A204.1 (cell line): ENCODE results near the gene CNIH3.

Experiments used
- FAIRE-seq: peaks from 2 replicates; lab custom pipeline; 2012; peaks lifted over from hg19 to GRCh38; lab: Jason Lieb, UNC

The CNIH3 gene

DNA sequence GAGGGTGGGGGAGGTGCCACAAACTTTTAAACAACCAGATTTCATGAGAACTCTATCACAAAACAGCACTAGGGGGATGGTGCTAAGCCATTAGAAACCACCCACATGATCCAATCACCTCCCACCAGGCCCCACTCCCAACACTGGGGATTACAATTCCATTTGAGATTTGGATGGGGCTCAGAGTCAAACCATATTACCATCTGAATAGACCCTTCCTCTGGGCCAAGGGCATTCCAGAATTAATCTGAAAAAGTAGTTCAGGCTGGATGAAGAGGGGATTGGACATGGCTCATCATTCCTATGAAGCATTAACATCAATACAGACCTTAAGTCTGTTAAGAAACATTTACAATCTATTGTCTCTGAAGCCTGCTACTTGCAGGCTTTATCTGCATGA lies 163.4 kb downstream of the CNIH3 start:
- FAIRE-seq = no peak

DNA sequence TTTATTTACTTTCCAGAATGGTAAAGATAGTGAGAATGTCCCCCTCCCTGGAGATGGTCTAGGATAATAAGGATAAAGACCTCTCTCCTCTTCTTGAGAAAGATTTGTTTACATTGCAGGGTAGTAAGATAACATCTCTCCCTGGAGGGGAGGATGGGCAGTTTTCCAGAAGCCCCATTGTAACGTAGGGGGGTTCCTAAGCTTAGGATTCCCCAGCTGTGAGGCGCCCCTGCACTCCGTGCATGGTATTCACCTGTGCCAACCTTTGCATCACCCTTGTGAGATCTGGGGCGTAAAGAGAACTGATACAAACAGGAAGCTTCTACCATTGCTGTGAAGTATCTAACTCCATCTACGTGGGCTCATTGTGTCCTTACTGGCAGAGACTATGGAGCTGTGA lies 164.6 kb downstream of the CNIH3 start:
- FAIRE-seq = no peak

DNA sequence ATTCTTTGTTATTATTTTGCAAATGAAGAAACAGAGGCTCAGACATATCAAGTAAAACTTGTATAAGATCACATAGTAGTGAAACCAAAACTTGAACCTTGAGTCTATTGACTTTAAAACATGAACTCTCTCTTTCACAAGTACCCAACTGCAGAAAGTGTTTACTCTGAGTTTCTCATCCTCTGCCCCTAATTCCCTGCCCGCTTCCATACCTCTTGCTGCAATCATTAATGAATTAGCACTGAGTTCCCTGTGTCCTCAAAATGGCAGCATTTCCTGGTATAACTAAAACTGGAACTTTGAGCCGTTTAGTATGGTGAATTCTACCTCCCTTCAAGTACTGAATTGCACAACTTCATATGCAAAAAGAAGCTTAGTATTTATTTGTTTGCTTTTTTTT lies 165.7 kb downstream of the CNIH3 start:
- no peak for FAIRE-seq

DNA sequence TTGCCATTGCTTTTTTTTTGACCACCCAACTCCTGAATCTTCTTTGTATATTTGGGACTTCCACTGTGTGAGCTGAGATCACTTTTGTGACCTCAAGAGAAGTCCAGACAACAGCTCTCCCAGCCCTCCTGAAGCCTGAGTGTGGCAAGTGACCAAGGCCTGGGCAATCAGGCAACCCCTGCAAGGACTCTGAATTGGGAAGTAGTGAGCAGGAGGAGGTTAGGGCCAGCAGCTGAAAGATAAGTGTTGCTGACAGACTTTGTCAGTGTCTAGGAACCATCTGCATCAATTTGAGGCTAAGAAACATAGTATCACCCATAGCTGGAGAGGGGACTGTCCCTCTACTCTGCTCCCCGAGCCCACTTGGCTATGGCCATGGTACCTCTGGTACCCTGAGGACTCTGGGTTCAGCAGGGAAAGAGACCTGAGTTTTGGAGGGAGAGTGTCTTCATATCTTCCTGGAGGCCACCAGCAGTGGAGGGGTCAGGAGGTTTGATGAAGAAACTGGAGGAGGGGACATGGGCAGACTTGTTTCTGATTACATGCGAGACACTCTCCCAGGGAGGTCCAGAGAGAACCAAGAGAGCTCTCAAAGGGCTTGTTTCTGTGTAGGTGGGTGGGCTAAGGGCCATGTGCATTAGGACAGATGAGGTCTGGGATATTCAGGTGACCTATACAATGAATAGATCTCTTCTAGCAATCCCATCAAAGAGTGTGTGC lies 166.3 kb downstream of the CNIH3 start:
- FAIRE-seq = no peak

DNA sequence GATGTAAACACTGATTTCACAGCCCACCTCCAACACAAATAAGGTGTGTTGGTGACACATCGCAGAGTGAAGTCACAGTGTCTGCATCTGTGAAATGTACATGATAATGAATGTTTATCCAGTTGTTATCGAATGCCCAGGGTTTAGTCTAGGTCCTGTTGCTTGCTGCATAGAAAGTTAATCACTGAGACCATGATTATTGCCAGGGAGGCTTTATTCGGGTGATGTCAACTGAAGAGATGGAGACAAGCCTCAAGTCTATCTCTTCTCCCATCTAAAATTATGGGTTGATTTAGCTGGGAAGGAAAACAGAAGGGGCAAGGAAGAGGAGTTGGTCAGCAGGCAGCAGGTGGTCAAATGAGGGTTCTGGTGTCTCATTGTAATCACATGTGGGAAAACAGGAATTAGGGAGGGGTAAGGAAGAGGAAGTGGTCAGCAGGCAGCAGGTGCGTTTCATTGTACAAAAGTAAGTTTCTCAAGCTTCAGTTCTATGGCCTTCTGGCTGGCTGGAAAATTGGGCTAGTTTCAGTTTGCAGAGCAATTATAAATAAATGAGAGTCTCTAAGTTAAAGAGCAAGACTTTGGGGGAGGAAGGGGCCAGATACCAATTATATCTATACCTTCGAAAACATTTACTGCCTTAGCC lies 167.0 kb downstream of the CNIH3 start:
- FAIRE-seq = no peak

DNA sequence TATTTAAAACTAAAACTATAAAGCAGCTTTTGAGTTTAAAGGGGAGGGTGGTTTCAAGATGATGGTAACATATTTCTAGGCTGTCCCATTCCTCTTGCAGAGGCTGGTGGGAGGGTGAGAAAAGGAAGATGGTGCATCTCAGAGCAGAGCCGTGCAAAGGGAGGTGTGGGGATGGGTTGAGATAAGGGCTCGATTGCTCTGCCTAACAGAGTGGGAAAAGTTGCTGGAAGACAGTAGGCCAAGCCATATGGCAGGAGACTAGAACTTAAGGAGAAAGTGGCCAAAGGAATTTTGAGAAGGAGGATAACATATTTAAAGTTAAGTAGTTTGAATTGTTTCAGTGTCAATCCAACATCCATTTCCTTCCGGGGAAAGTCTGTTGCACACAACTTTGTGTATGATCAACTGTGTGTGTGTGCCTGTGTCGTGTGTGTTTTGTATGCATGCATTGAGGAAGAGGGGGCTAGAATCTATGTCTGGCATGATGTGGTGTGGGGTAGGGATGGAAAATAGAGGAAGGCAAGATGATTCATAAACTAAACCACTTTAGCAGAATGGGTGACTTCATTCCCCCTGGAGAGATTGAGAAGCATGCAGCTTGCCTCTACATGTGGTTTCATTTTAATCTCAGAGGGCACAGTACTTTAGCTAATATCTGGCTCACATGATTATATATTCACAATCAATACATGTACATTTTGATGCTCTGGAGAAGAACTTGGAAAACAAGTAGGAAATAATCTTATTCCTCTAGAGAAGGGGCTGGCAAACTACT lies 168.3 kb downstream of the CNIH3 start:
- FAIRE-seq = no peak

DNA sequence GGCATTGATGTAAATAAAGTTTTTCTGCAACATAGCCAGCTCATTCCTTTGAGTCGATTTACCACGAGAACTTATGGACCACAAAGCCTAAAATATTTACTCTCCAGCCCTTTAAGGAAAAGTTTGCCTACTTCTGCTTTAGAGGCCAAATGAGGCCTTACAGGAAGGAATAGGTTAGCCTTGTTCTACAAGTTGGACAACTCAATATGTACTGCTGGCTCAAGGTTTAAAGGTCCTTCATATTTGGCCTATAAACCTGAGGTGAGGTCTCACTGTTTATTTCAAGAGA lies 168.9 kb downstream of the CNIH3 start:
- FAIRE-seq = no peak

DNA sequence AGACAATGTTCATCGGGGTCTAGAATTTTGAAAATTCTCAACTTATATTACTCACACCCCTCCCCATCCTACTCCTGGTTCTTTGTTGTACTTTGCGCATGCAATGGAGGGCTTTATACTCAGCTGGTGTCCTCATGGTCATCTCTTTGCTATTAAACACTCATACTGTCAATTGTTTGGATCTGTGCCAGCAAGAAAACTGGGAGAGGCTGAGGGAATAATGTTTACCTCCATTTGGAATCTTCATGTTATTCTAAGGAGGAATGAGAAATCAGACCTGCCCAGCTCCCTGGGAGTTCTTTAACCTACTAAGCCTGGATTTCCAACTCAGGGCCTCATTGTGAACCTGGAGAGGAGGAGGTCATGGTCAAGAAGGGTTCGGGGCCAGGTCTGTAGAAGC lies 169.5 kb downstream of the CNIH3 start:
- no peak for FAIRE-seq

DNA sequence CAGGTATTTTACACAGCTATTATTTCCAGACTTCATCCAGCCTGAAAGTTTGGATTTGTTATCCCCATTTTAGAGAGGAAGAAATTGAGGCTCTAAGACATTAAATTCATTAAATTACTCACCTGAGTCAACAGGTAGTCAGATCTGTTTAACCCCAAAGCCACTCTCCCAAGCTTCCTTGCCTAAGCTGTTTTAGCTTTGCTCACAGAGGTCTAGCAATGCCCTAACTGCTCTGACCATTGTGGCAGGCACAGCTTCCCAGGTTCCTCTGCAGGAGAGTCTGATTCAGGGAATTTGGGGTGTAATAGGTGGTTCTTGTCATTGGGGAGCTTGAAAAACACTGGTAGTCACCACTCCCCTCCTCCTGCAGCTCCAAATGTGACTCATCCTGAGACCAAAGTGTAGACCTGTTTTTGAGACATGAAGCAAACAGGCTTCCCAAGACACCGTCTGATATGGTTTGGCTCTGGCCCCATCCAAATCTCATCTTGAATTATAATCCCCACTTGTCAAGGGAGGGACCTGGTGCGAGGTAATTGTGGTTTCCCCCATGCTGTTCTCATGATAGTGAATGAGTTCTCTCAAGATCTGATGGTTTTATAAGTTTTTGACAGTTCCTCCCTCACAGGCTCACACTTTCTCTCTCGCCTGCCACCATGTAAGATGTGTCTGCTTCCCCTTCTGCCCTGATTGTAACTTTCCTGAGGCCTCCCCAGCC lies 170.6 kb downstream of the CNIH3 start:
- FAIRE-seq = no peak

DNA sequence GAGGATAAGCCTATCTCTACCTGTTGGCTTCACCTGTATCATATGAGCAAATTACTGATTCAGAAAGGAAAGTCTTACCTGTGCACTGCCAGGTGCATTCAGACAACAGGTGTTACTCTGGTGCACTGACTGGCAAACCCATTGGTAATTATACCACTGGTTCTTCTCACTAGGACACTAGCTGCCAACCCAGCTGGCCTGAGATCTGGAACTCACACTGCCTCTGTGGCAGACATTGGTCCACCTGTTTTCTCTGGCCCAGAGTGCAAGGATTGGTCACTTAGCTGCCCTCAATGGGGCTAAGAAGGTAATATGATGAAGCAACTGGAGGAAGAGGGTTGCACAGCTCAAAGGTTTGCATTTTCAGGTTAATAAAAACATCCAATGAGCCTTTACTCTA lies 173.2 kb downstream of the CNIH3 start:
- no peak for FAIRE-seq
